GM23338 (cell line): ENCODE results near the gene CDH5.

ENCODE experiments used
- EZH2phosphoT487 ChIP-seq: fragments of 200-600 bp; sonication (generic); IDR thresholded peaks from one replicate; pipeline ENCODE4 v1.8.1; 2018; ENCODE audit warnings: antibody characterized with exemption; ENCODE audit not compliant: unreplicated experiment
- NANOG ChIP-seq: IDR thresholded peaks from 2 replicates; pipeline ENCODE4 v1.6.1; 2016; ENCODE audit warnings: antibody characterized with exemption, borderline replicate concordance
- POLR2AphosphoS5 ChIP-seq: IDR thresholded peaks from 2 replicates; pipeline ENCODE4 v1.6.1; 2016; ENCODE audit warnings: antibody characterized with exemption, low read depth
- TF ChIP-seq, protein P1 (sequence below), 2 experiments: fragments of 200-600 bp in 1 of 2; sonication (generic) in 1 of 2; conservative IDR thresholded peaks; 2 replicates each; pipeline versions ENCODE4 v1.5.1 to v1.6.1; 2016 to 2017; ENCODE audit warnings: antibody characterized with exemption in 2 of 2, low read depth in 2 of 2, mild to moderate bottlenecking in 2 of 2, moderate library complexity in 1 of 2
- TF ChIP-seq, protein P2 (sequence below): fragments of 250-450 bp; sonication (Bioruptor Pico); IDR thresholded peaks from 2 replicates; pipeline ENCODE4 v1.5.0; 2020; ENCODE audit warnings: mild to moderate bottlenecking, moderate library complexity

DNA sequence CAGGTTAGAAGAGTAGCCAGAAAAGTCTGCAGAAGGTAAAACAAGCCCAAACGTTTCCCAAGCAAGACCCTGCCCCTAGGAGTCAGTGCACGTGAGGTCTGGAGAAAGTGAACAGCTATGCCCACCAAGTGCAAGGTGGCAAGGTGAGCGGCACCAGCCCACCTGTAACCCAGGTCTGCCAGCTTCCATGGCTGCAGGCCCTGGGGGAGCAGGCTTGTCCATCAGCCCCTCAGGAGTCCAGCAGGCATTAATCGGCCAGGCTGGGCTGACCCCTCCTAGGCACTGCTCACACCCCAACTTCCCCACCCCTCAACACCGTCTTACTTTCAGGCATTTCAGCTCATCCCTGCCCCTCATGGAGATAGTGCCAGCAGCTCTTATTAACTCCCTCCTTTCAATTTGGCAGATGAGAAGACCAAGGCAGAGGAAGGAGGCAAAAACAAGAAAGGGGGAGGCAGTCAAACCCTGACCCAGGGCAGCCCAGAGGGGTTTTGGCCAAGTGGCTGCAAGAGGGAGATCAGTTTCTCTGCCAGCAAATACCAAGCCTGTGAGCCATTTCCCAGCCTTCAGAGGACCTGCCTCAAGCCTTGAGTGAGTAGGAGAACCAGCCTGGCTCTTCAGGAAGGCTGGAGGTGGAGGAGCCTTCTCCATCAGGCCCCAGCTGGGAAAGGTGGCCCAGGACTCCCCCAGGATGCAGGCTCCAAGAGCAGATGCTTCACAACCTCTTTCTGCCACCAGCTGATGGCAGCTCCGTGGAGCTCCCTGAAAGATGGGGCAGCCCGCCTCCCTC, 75.3 kb downstream of the CDH5 start:
- TF ChIP-seq, protein P1, sequence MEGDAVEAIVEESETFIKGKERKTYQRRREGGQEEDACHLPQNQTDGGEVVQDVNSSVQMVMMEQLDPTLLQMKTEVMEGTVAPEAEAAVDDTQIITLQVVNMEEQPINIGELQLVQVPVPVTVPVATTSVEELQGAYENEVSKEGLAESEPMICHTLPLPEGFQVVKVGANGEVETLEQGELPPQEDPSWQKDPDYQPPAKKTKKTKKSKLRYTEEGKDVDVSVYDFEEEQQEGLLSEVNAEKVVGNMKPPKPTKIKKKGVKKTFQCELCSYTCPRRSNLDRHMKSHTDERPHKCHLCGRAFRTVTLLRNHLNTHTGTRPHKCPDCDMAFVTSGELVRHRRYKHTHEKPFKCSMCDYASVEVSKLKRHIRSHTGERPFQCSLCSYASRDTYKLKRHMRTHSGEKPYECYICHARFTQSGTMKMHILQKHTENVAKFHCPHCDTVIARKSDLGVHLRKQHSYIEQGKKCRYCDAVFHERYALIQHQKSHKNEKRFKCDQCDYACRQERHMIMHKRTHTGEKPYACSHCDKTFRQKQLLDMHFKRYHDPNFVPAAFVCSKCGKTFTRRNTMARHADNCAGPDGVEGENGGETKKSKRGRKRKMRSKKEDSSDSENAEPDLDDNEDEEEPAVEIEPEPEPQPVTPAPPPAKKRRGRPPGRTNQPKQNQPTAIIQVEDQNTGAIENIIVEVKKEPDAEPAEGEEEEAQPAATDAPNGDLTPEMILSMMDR (conservative IDR thresholded peaks at IDR 0.05; ENCODE audit: low read depth in 2 of 2), result no peak
- no peak for TF ChIP-seq EZH2phosphoT487
- no peak for TF ChIP-seq NANOG
- no peak for TF ChIP-seq POLR2AphosphoS5
- TF ChIP-seq, protein P2, sequence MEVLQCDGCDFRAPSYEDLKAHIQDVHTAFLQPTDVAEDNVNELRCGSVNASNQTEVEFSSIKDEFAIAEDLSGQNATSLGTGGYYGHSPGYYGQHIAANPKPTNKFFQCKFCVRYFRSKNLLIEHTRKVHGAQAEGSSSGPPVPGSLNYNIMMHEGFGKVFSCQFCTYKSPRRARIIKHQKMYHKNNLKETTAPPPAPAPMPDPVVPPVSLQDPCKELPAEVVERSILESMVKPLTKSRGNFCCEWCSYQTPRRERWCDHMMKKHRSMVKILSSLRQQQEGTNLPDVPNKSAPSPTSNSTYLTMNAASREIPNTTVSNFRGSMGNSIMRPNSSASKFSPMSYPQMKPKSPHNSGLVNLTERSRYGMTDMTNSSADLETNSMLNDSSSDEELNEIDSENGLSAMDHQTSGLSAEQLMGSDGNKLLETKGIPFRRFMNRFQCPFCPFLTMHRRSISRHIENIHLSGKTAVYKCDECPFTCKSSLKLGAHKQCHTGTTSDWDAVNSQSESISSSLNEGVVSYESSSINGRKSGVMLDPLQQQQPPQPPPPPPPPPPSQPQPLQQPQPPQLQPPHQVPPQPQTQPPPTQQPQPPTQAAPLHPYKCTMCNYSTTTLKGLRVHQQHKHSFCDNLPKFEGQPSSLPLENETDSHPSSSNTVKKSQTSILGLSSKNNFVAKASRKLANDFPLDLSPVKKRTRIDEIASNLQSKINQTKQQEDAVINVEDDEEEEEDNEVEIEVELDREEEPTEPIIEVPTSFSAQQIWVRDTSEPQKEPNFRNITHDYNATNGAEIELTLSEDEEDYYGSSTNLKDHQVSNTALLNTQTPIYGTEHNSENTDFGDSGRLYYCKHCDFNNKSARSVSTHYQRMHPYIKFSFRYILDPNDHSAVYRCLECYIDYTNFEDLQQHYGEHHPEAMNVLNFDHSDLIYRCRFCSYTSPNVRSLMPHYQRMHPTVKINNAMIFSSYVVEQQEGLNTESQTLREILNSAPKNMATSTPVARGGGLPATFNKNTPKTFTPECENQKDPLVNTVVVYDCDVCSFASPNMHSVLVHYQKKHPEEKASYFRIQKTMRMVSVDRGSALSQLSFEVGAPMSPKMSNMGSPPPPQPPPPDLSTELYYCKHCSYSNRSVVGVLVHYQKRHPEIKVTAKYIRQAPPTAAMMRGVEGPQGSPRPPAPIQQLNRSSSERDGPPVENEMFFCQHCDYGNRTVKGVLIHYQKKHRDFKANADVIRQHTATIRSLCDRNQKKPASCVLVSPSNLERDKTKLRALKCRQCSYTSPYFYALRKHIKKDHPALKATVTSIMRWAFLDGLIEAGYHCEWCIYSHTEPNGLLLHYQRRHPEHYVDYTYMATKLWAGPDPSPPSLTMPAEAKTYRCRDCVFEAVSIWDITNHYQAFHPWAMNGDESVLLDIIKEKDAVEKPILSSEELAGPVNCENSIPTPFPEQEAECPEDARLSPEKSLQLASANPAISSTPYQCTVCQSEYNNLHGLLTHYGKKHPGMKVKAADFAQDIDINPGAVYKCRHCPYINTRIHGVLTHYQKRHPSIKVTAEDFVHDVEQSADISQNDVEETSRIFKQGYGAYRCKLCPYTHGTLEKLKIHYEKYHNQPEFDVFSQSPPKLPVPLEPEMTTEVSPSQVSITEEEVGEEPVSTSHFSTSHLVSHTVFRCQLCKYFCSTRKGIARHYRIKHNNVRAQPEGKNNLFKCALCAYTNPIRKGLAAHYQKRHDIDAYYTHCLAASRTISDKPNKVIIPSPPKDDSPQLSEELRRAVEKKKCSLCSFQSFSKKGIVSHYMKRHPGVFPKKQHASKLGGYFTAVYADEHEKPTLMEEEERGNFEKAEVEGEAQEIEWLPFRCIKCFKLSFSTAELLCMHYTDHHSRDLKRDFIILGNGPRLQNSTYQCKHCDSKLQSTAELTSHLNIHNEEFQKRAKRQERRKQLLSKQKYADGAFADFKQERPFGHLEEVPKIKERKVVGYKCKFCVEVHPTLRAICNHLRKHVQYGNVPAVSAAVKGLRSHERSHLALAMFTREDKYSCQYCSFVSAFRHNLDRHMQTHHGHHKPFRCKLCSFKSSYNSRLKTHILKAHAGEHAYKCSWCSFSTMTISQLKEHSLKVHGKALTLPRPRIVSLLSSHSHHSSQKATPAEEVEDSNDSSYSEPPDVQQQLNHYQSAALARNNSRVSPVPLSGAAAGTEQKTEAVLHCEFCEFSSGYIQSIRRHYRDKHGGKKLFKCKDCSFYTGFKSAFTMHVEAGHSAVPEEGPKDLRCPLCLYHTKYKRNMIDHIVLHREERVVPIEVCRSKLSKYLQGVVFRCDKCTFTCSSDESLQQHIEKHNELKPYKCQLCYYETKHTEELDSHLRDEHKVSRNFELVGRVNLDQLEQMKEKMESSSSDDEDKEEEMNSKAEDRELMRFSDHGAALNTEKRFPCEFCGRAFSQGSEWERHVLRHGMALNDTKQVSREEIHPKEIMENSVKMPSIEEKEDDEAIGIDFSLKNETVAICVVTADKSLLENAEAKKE (CRISPR knock-in tag), result no peak
